RPMI7951 (cell line): ENCODE data around the gene TSPAN3. TPM values are rescaled to one million over a fixed set of nuclear protein-coding genes. Genes with fewer than 3 reads are reported as not detected.

Experiments
- total RNA-seq: library from RNA; depleted of rRNA; stranded (reverse); fragments of >200 nt; shearing (Covaris generic); gene quantifications from 2 replicates; pipeline ENCODE4 v1.2.3, GENCODE V29; 2014; rRNA removed

TSPAN3 gene
- total RNA-seq, 1 experiment from 2014 or later = 248 TPM

Other genes starting within 250 kb of the TSPAN3 start
- 10.6 and 13.9 TPM in 2 replicates for gene SCAPER, start 165.8 kb downstream of the TSPAN3 start, total RNA-seq
- gene RCN2, start 139.4 kb downstream of the TSPAN3 start, total RNA-seq = 122 and 145 TPM in 2 replicates
- gene PSTPIP1, start 76.0 kb downstream of the TSPAN3 start, total RNA-seq = 0.29 TPM in 1 of 2 replicates, not detected in the other